H1 (cell line): ENCODE data around the gene EPHA3. TPM values are rescaled to one million over a fixed set of nuclear protein-coding genes. Genes with fewer than 3 reads are reported as not detected.
A peak's percentile ranks its signal among the peaks of the same experiment; 100 is the strongest.

Experiments
- CTCF ChIA-PET: fragments of 300-600 bp; sonication (Branson Sonifier 250); formaldehyde crosslinking; loops from one replicate; lab custom pipeline; 2021; ENCODE audit not compliant: partially characterized antibody; lab: Charles Lee
- POLR2A ChIA-PET: fragments of 300-600 bp; sonication (Branson Sonifier 250); formaldehyde crosslinking; loops from one replicate; lab custom pipeline; 2021; ENCODE audit warnings: inconsistent platforms; ENCODE audit not compliant: partially characterized antibody; lab: Charles Lee
- DNase-seq, 2 experiments: peaks; one replicate each; pipeline versions ENCODE4 v3.0.0 to v3.0.0-alpha.2; 2010 to 2022; ENCODE audit warnings: low spot score in 2 of 2, low read depth in 1 of 2, mixed read lengths in 1 of 2
- FAIRE-seq: peaks from 2 replicates; lab custom pipeline; 2011; peaks lifted over from hg19 to GRCh38; lab: Jason Lieb, UNC
- H2AFZ ChIP-seq: 2 replicates; pipeline ENCODE4 v1.8.1; 2012; ENCODE audit warnings: low read length, inconsistent platforms
- H2AK5ac ChIP-seq: 2 replicates; pipeline ENCODE4 v1.6.1; 2013; ENCODE audit warnings: low read depth, low read length
- H2BK120ac ChIP-seq: replicated peaks from 2 replicates; pipeline ENCODE3; 2013; ENCODE audit warnings: low read depth, low read length, inconsistent platforms
- H2BK12ac ChIP-seq: 2 replicates; pipeline ENCODE4 v1.6.1; 2013; ENCODE audit warnings: low read depth, low read length
- H2BK15ac ChIP-seq: 2 replicates; pipeline ENCODE4 v1.6.1; 2013; ENCODE audit warnings: low read length
- H2BK20ac ChIP-seq: 2 replicates; pipeline ENCODE4 v1.6.1; 2013; ENCODE audit warnings: low read length
- H2BK5ac ChIP-seq: 2 replicates; pipeline ENCODE4 v1.6.1; 2013; ENCODE audit warnings: low read depth, low read length
- H3K14ac ChIP-seq: 2 replicates; pipeline ENCODE4 v1.6.1; 2013; ENCODE audit warnings: inconsistent platforms; ENCODE audit not compliant: insufficient read length
- H3K18ac ChIP-seq: 2 replicates; pipeline ENCODE4 v1.6.1; 2013; ENCODE audit warnings: low read length; ENCODE audit errors: extremely low read depth
- H3K23ac ChIP-seq: 2 replicates; pipeline ENCODE4 v1.6.1; 2013; ENCODE audit warnings: inconsistent platforms; ENCODE audit not compliant: insufficient read length
- H3K23me2 ChIP-seq: 2 replicates; pipeline ENCODE4 v1.6.1; 2013; ENCODE audit warnings: low read depth, low read length
- H3K27ac ChIP-seq: 2 replicates; pipeline ENCODE4 v1.6.1; 2011; ENCODE audit warnings: low read depth, low read length, inconsistent platforms
- H3K27me3 ChIP-seq, 4 experiments: replicated peaks in 1 of 4; 1 replicate in 1 of 4; 2 replicates in 3 of 4; pipeline versions ENCODE4 v1.6.1 to v1.8.1; 2011 to 2013; ENCODE audit warnings: low read length in 3 of 4, mild to moderate bottlenecking in 3 of 4, inconsistent platforms in 2 of 4, mixed read lengths in 2 of 4, moderate library complexity in 1 of 4; ENCODE audit not compliant: control insufficient read depth in 3 of 4, insufficient read depth in 3 of 4; ENCODE audit errors: extremely low read depth in 1 of 4
- H3K36me3 ChIP-seq, 4 experiments: 2 replicates each; pipeline versions ENCODE4 v1.6.1 to v1.8.1; 2011 to 2013; ENCODE audit warnings: mild to moderate bottlenecking in 4 of 4, low read length in 3 of 4, moderate library complexity in 2 of 4, control low read depth in 1 of 4, inconsistent platforms in 1 of 4; ENCODE audit not compliant: insufficient read depth in 4 of 4, control insufficient read depth in 2 of 4
- H3K4ac ChIP-seq: replicated peaks from 2 replicates; pipeline ENCODE3; 2013; ENCODE audit warnings: low read length, low read depth, mixed read lengths, inconsistent platforms; ENCODE audit not compliant: insufficient read length
- H3K4me1 ChIP-seq, 4 experiments: replicated peaks in 1 of 4; 1 replicate in 1 of 4; 2 replicates in 3 of 4; pipeline versions ENCODE4 v1.6.1 to v1.8.1; 2011 to 2013; ENCODE audit warnings: low read length in 3 of 4, inconsistent platforms in 2 of 4, mixed read lengths in 1 of 4; ENCODE audit not compliant: insufficient read depth in 4 of 4, control insufficient read depth in 3 of 4
- H3K4me2 ChIP-seq, 2 experiments: 2 replicates each; pipeline versions ENCODE4 v1.6.1 to v1.8.1; 2011 to 2013; ENCODE audit warnings: low read depth in 2 of 2, low read length in 2 of 2, control low read depth in 1 of 2, inconsistent platforms in 1 of 2, mild to moderate bottlenecking in 1 of 2; ENCODE audit not compliant: insufficient read depth in 1 of 2
- H3K4me3 ChIP-seq, 4 experiments: fragments of 200-600, 300-600 bp in 1 of 4; sonication (generic), shearing (Covaris generic), sonication (Bioruptor Twin) in 1 of 4; 2 replicates each; pipeline versions ENCODE4 v1.5.1 to v1.8.1; 2011 to 2016; ENCODE audit warnings: low read length in 4 of 4, low read depth in 3 of 4, control low read depth in 2 of 4, inconsistent platforms in 2 of 4, mild to moderate bottlenecking in 2 of 4, mixed read lengths in 1 of 4, moderate library complexity in 1 of 4; ENCODE audit not compliant: insufficient read depth in 2 of 4; ENCODE audit errors: extremely low read depth in 1 of 4
- H3K56ac ChIP-seq: replicated peaks from 2 replicates; pipeline ENCODE3; 2013; ENCODE audit warnings: low read depth, mild to moderate bottlenecking, mixed read lengths, low read length, inconsistent platforms; ENCODE audit not compliant: insufficient read length
- H3K79me1 ChIP-seq: 2 replicates; pipeline ENCODE4 v1.6.1; 2013; ENCODE audit warnings: low read depth, low read length, control low read depth
- H3K79me2 ChIP-seq, 2 experiments: 2 replicates each; pipeline versions ENCODE4 v1.6.1 to v1.8.1; 2012 to 2013; ENCODE audit warnings: low read length in 2 of 2, mild to moderate bottlenecking in 2 of 2, inconsistent platforms in 1 of 2; ENCODE audit not compliant: insufficient read depth in 2 of 2, control insufficient read depth in 1 of 2
- H3K9ac ChIP-seq, 4 experiments: replicated peaks in 1 of 4; 1 replicate in 1 of 4; 2 replicates in 3 of 4; pipeline versions ENCODE4 v1.6.1 to v1.8.1; 2011 to 2013; ENCODE audit warnings: low read depth in 3 of 4, low read length in 3 of 4, control low read depth in 2 of 4, mild to moderate bottlenecking in 2 of 4, moderate library complexity in 2 of 4, inconsistent platforms in 1 of 4; ENCODE audit errors: extremely low read depth in 1 of 4
- H3K9me3 ChIP-seq, 2 experiments: 2 replicates each; pipeline versions ENCODE4 v1.6.1 to v1.8.1; 2012 to 2013; ENCODE audit warnings: mild to moderate bottlenecking in 2 of 2, moderate library complexity in 2 of 2, control low read depth in 1 of 2, inconsistent platforms in 1 of 2, low read depth in 1 of 2, low read length in 1 of 2, mixed read lengths in 1 of 2; ENCODE audit not compliant: insufficient read depth in 2 of 2
- H4K20me1 ChIP-seq, 2 experiments: replicated peaks in 1 of 2; 2 replicates each; pipeline versions ENCODE3 to v1.8.1; 2011 to 2013; ENCODE audit warnings: inconsistent platforms in 2 of 2, low read length in 2 of 2, mild to moderate bottlenecking in 1 of 2; ENCODE audit not compliant: insufficient read depth in 2 of 2, control insufficient read depth in 1 of 2
- H4K5ac ChIP-seq: 2 replicates; pipeline ENCODE4 v1.6.1; 2013; ENCODE audit warnings: low read length, low read depth, mixed read lengths, inconsistent platforms; ENCODE audit not compliant: insufficient read length
- H4K8ac ChIP-seq: 2 replicates; pipeline ENCODE4 v1.8.0; 2013; ENCODE audit warnings: mild to moderate bottlenecking, moderate library complexity, low read length, inconsistent platforms; ENCODE audit not compliant: insufficient read depth; ENCODE audit errors: extremely low read depth
- H4K91ac ChIP-seq: replicated peaks from 2 replicates; pipeline ENCODE3; 2013; ENCODE audit warnings: low read length, mixed read lengths, inconsistent platforms; ENCODE audit not compliant: insufficient read length
- GABPA ChIP-seq: IDR thresholded peaks from 2 replicates; pipeline ENCODE4 v1.6.1; 2011; ENCODE audit warnings: mild to moderate bottlenecking, low read length, moderate library complexity, borderline replicate concordance; ENCODE audit not compliant: insufficient read depth
- GTF2F1 ChIP-seq: IDR thresholded peaks from 2 replicates; pipeline ENCODE4 v1.6.1; 2012; ENCODE audit warnings: low read depth, low read length, improper control_type of control experiment, borderline replicate concordance
- JUND ChIP-seq: IDR thresholded peaks from 2 replicates; pipeline ENCODE4 v1.6.1; 2011; ENCODE audit warnings: mild to moderate bottlenecking, improper control_type of control experiment, low read length
- POLR2AphosphoS5 ChIP-seq: IDR thresholded peaks from 2 replicates; pipeline ENCODE4 v1.6.1; 2011; ENCODE audit warnings: low read depth, low read length
- RAD21 ChIP-seq, 2 experiments: IDR thresholded peaks in 1 of 2; conservative IDR thresholded peaks in 1 of 2; 2 replicates each; pipeline ENCODE4 v1.6.1; 2011; ENCODE audit warnings: low read depth in 2 of 2, low read length in 2 of 2, improper control_type of control experiment in 1 of 2, inconsistent platforms in 1 of 2, mild to moderate bottlenecking in 1 of 2, moderate library complexity in 1 of 2
- RXRA ChIP-seq: IDR thresholded peaks from 2 replicates; pipeline ENCODE4 v1.6.1; 2011; ENCODE audit warnings: low read depth, mild to moderate bottlenecking, low read length, moderate library complexity; ENCODE audit not compliant: insufficient read depth
- SIRT6 ChIP-seq: IDR thresholded peaks from one replicate; pipeline ENCODE4 v1.7.1; 2012; ENCODE audit warnings: low read length, inconsistent platforms
- SP2 ChIP-seq: IDR thresholded peaks from 2 replicates; pipeline ENCODE4 v1.6.1; 2012; ENCODE audit warnings: mild to moderate bottlenecking, low read length, inconsistent platforms
- TCF12 ChIP-seq: IDR thresholded peaks from 2 replicates; pipeline ENCODE4 v1.6.1; 2011; ENCODE audit warnings: low read depth, mild to moderate bottlenecking, low read length
- WGBS, 2 experiments: shearing (Covaris generic) in 1 of 2; methylation state at CpG; one replicate each; pipeline versions ENCODE4 v1.1.6 to v1.1.7; 2013 to 2015; ENCODE audit warnings: low lambda C conversion rate in 2 of 2, mixed read lengths in 2 of 2, inconsistent platforms in 1 of 2, low coverage in 1 of 2, missing lambda C conversion rate in 1 of 2; ENCODE audit not compliant: insufficient replicate concordance in 2 of 2, insufficient coverage in 1 of 2, insufficient read length in 1 of 2; ENCODE audit errors: extremely low coverage in 1 of 2, missing lambda C conversion rate in 1 of 2; 5-methylcytosine and 5-hydroxymethylcytosine counted together
- polyA plus RNA-seq, 7 experiments: library from polyadenylated mRNA; depleted of rRNA in 3 of 7; stranded (reverse) in 5 of 7; unstranded in 2 of 7; fragments of >200 nt in 5 of 7; fragments of 200-250 nt in 2 of 7; gene quantifications; 1 replicate in 5 of 7; 2 replicates in 1 of 7; 4 replicates in 1 of 7; pipeline versions ENCODE4 v1.2.1 to v1.2.3, GENCODE V29; 2011 to 2013; ENCODE audit warnings: missing spikeins in 2 of 7, mixed read lengths in 2 of 7
- total RNA-seq: library from RNA; stranded (reverse); fragmentation: NEBNext Ultra II Directional; extraction: Animal tissue kit (Norgen Biotek cat#: 25700); gene quantifications from 2 replicates; pipeline ENCODE4 v1.2.1, GENCODE V29; 2021
- TF ChIP-seq, protein P1 (sequence below), 3 experiments: IDR thresholded peaks; 1 replicate in 2 of 3; 2 replicates in 1 of 3; pipeline versions ENCODE4 v1.5.1 to v1.6.1; 2011; ENCODE audit warnings: low read length in 3 of 3, mild to moderate bottlenecking in 3 of 3, inconsistent platforms in 2 of 3, low read depth in 1 of 3, moderate library complexity in 1 of 3; ENCODE audit not compliant: insufficient read depth in 1 of 3; ENCODE audit errors: control extremely low read depth in 1 of 3

The EPHA3 gene
- total and polyA plus RNA-seq, 2 of the 8 experiments (the other 6 are each of a cell fraction or from before 2014, with no cell fraction given) = 0.09 to 0.22 TPM

GRCh38 chr3:89268059-89268458 is 160.6 kb downstream of the EPHA3 start:
- 78% methylated on average over 1 of the region's 1 CpG; no CpG with 5 or more reads in 1 of the 2 experiments for WGBS, 2 experiments
- H2AFZ ChIP-seq = 0 out of 2 replicates have a peak overlapping the region, but pooled peaks have one; percentile 77
- no peak overlapping the region for H2BK12ac ChIP-seq
- DNase-seq (no peak), FAIRE-seq (no peak)
- H3K27me3 ChIP-seq = no peaks in the 10 kb centered on the region
- no peak overlapping the region for H2BK5ac ChIP-seq
- peaks cover 0 to 12% (median 5%) of the 10 kb centered on the region in 4 experiments; a peak in 6 of 7 replicates for H3K4me1 ChIP-seq
- CTCF ChIA-PET = interaction anchor here (0.6 to 1.1 kb wide), 2 partner anchors 10 to 828 kb away, joined by 5 to 6 read pairs; no protein-coding TSS in a partner anchor
- no peak overlapping the region for H3K23ac ChIP-seq
- no peak overlapping the region for H2BK15ac ChIP-seq
- H3K18ac ChIP-seq = no peak overlapping the region
- H2BK120ac ChIP-seq = no peak overlapping the region
- no peak overlapping the region for H3K4me3 ChIP-seq
- H3K27ac ChIP-seq = no peak overlapping the region
- TF ChIP-seq TCF12 (no peak), RXRA (no peak), SIRT6 (no peak), SP2 (no peak), GTF2F1 (no peak), RAD21 (IDR thresholded peaks at IDR 0.05 in 1 of 2, conservative IDR thresholded peaks at IDR 0.05 in 1 of 2; ENCODE audit: low read depth in 2 of 2, low read length in 2 of 2) (no peak), JUND (no peak), GABPA (no peak), POLR2AphosphoS5 (no peak)
- TF ChIP-seq, protein P1, sequence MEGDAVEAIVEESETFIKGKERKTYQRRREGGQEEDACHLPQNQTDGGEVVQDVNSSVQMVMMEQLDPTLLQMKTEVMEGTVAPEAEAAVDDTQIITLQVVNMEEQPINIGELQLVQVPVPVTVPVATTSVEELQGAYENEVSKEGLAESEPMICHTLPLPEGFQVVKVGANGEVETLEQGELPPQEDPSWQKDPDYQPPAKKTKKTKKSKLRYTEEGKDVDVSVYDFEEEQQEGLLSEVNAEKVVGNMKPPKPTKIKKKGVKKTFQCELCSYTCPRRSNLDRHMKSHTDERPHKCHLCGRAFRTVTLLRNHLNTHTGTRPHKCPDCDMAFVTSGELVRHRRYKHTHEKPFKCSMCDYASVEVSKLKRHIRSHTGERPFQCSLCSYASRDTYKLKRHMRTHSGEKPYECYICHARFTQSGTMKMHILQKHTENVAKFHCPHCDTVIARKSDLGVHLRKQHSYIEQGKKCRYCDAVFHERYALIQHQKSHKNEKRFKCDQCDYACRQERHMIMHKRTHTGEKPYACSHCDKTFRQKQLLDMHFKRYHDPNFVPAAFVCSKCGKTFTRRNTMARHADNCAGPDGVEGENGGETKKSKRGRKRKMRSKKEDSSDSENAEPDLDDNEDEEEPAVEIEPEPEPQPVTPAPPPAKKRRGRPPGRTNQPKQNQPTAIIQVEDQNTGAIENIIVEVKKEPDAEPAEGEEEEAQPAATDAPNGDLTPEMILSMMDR (IDR thresholded peaks at IDR 0.05; ENCODE audit: control extremely low read depth in 1 of 3, insufficient read depth in 1 of 3, low read depth in 1 of 3, low read length in 3 of 3) = no peak
- no peaks in the 10 kb centered on the region; a peak in 1 of 8 replicates for H3K36me3 ChIP-seq
- no peak overlapping the region for H4K5ac ChIP-seq
- H4K8ac ChIP-seq = no peak overlapping the region
- H3K23me2 ChIP-seq = no peaks in the 10 kb centered on the region
- no peak overlapping the region for H3K4ac ChIP-seq
- POLR2A ChIA-PET = no interaction called here
- H3K79me2 ChIP-seq = no peaks in the 10 kb centered on the region
- H3K9ac ChIP-seq = no peak overlapping the region
- H3K79me1 ChIP-seq = no peaks in the 10 kb centered on the region
- H4K20me1 ChIP-seq = no peaks in the 10 kb centered on the region
- no peaks in the 10 kb centered on the region for H3K9me3 ChIP-seq
- H3K4me2 ChIP-seq = peak overlapping the region in 1 of 2 experiments; percentile 19; a peak in 1 of 4 replicates
- no peak overlapping the region for H4K91ac ChIP-seq
- no peak overlapping the region for H3K14ac ChIP-seq
- no peak overlapping the region for H3K56ac ChIP-seq
- H2AK5ac ChIP-seq = no peak overlapping the region
- no peak overlapping the region for H2BK20ac ChIP-seq
